GM21360 (cell line): ENCODE results near the gene RAB5B.
"Not testable (repeated sequence)": the region's sequence is repeated elsewhere in the genome, so short reads cannot be mapped to it uniquely, and the experiment has no call there.

Source experiments
- ATAC-seq: cut with Tn5 transposase; IDR thresholded peaks from one replicate; pipeline ENCODE4 v1.9.1; 2021; ENCODE audit warnings: mild to moderate bottlenecking, moderate library complexity; ENCODE audit not compliant: unreplicated experiment

RAB5B gene

GRCh38 chr12:55982319-55982936 lies 8.6 kb downstream of the RAB5B start:
- peak; percentile 81 for ATAC-seq

GRCh38 chr12:55983232-55983842 lies 9.5 kb downstream of the RAB5B start:
- no peak for ATAC-seq

- no peak for ATAC-seq
These were observed 11.0 kb downstream of the RAB5B start for GRCh38 chr12:55984861-55985260.

- ATAC-seq: no peak
These were observed 11.5 kb downstream of the RAB5B start for GRCh38 chr12:55985341-55985740.

GRCh38 chr12:55985976-55986375 lies 12.1 kb downstream of the RAB5B start:
- ATAC-seq: not testable (repeated sequence)

- ATAC-seq: no peak
These were observed 17.2 kb downstream of the RAB5B start for GRCh38 chr12:55991110-55991509.

GRCh38 chr12:55993230-55993853 lies 19.5 kb downstream of the RAB5B start:
- no peak for ATAC-seq

- ATAC-seq: no peak
These were observed 21.5 kb downstream of the RAB5B start for GRCh38 chr12:55995366-55995765.

- no peak for ATAC-seq
These were observed 22.4 kb downstream of the RAB5B start for GRCh38 chr12:55996201-55996714.

- peak; percentile 98 for ATAC-seq
These were observed 23.0 kb downstream of the RAB5B start, which contains the start of gene SUOX for GRCh38 chr12:55996715-55997534. Gene SUOX, plus strand, starts transcription at chr12:55997276. Its CDS starts 4,946 bp downstream, at chr12:56002222.

- ATAC-seq: no peak
These were observed 23.6 kb downstream of the RAB5B start for GRCh38 chr12:55997535-55997859.

GRCh38 chr12:55999522-55999921 lies 25.6 kb downstream of the RAB5B start:
- ATAC-seq: not testable (repeated sequence)

GRCh38 chr12:55999999-56000540 lies 26.2 kb downstream of the RAB5B start:
- ATAC-seq: not testable (repeated sequence)

- no peak for ATAC-seq
These were observed 27.7 kb downstream of the RAB5B start for GRCh38 chr12:56001487-56002100.

GRCh38 chr12:56003376-56003775 lies 29.5 kb downstream of the RAB5B start:
- not testable (repeated sequence) for ATAC-seq

- no peak for ATAC-seq
These were observed 30.3 kb downstream of the RAB5B start for GRCh38 chr12:56004211-56004610.

- peak; percentile 32 for ATAC-seq
These were observed 34.0 kb downstream of the RAB5B start for GRCh38 chr12:56007564-56008559.

GRCh38 chr12:56010111-56010570 lies 36.3 kb downstream of the RAB5B start:
- no peak for ATAC-seq

- ATAC-seq: no peak
These were observed 37.7 kb downstream of the RAB5B start for GRCh38 chr12:56011509-56012090.
